ENCODE results near the gene CCT8.

CCT8 gene

DNA sequence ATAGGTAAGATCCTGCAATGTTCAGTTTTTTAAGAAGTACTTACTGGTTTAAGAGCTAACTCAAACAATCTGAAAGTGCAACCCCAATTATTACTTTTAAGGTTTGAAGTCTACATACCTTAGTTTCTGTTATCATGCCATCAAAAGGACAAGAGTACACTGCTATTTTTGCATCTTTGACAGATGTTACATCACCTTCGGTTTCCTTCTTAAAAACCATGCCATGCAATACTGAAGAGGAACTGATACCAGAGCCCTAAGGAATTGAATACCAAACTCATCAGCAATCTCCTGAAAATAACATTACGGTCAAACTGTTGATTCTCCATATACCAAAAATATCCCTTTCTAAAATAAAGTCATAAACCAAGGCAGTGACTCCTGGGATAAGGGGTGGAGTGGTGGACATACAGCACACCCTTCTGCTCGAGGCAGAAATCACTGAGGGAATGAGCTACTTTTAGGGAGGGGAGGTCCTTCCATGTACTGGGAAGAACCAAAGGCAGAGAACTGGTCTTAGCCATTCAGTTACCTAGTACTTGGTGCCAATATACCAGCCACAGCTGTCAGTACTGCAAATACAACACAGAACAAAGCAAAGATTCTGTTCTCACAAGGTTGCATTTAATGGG is 8.5 kb downstream of the CCT8 start:
- CTCF ChIA-PET = no interaction called here
- no peak overlapping the region for H3K27ac ChIP-seq
- POLR2A ChIA-PET (ENCODE audit: low non-redundant PET) = no interaction called here
- TF ChIP-seq, protein P1, sequence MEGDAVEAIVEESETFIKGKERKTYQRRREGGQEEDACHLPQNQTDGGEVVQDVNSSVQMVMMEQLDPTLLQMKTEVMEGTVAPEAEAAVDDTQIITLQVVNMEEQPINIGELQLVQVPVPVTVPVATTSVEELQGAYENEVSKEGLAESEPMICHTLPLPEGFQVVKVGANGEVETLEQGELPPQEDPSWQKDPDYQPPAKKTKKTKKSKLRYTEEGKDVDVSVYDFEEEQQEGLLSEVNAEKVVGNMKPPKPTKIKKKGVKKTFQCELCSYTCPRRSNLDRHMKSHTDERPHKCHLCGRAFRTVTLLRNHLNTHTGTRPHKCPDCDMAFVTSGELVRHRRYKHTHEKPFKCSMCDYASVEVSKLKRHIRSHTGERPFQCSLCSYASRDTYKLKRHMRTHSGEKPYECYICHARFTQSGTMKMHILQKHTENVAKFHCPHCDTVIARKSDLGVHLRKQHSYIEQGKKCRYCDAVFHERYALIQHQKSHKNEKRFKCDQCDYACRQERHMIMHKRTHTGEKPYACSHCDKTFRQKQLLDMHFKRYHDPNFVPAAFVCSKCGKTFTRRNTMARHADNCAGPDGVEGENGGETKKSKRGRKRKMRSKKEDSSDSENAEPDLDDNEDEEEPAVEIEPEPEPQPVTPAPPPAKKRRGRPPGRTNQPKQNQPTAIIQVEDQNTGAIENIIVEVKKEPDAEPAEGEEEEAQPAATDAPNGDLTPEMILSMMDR (conservative IDR thresholded peaks at IDR 0.05; ENCODE audit: low read depth) = no peak
- DNase-seq (ENCODE audit: low spot score) = no peak

GRCh38 chr21:29056538-29057050 is 16.9 kb downstream of the CCT8 start:
- no peak for DNase-seq (ENCODE audit: low spot score)
- POLR2A ChIA-PET (ENCODE audit: low non-redundant PET) = no interaction called here
- TF ChIP-seq, protein P1 (conservative IDR thresholded peaks at IDR 0.05; ENCODE audit: low read depth) = no peak
- no peak overlapping the region for H3K27ac ChIP-seq
- CTCF ChIA-PET = interaction anchor here (0.7 kb wide), 1 partner anchor 13 kb away, joined by 3 read pairs; no protein-coding TSS in a partner anchor

DNA sequence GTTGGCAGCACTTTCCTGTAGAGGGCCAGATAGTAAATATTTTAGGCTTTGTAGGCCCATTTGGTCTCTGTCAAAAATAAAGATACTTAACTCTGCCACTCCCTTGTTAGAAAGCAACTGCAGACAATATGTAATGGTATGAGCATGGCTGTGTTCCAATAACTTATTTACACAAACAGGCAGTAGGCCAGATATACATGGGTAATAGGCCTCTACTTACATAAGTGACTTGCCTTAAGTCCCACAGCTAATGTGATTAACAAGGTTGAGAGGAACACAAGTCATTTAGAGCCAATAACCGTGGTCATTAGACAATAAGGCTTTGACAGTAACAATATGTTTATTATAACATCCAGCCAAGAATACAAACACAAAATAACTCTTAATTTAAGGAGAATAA is 17.4 kb downstream of the CCT8 start:
- H3K27ac ChIP-seq = no peak overlapping the region
- TF ChIP-seq, protein P1 (conservative IDR thresholded peaks at IDR 0.05; ENCODE audit: low read depth) = no peak
- ChIA-PET POLR2A (ENCODE audit: low non-redundant PET) (no interaction called here), CTCF (interaction anchor here (0.7 kb wide), 1 partner anchor 14 kb away, joined by 3 read pairs; no protein-coding TSS in a partner anchor)
- DNase-seq (ENCODE audit: low spot score) = no peak

- no peak overlapping the region for H3K27ac ChIP-seq
- CTCF ChIA-PET = no interaction called here
- TF ChIP-seq, protein P1 (conservative IDR thresholded peaks at IDR 0.05; ENCODE audit: low read depth) = no peak
- no peak for DNase-seq (ENCODE audit: low spot score)
- POLR2A ChIA-PET (ENCODE audit: low non-redundant PET) = no interaction called here
Measured at GRCh38 chr21:29055080-29055479, 18.4 kb downstream of the CCT8 start.

DNA sequence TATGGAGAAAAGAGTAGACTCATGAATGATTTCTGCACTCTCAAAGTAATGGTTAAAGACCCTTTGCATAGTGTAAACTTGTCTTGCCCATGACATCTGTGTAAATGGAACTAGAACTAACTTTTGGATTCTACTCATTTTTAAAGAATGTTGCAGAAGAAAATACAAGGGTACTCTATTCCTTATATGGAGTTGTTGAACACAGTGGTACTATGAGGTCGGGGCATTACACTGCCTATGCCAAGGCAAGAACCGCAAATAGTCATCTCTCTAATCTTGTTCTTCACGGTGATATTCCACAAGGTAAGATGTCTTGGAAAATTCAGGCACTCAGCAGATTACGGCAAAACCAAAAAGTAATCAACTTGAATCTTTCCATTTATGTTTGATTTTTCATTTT is 19.8 kb downstream of the CCT8 start:
- H3K27ac ChIP-seq = no peak overlapping the region
- DNase-seq (ENCODE audit: low spot score) = no peak
- CTCF ChIA-PET = no interaction called here
- POLR2A ChIA-PET (ENCODE audit: low non-redundant PET) = no interaction called here
- TF ChIP-seq, protein P1 (conservative IDR thresholded peaks at IDR 0.05; ENCODE audit: low read depth) = no peak

DNA sequence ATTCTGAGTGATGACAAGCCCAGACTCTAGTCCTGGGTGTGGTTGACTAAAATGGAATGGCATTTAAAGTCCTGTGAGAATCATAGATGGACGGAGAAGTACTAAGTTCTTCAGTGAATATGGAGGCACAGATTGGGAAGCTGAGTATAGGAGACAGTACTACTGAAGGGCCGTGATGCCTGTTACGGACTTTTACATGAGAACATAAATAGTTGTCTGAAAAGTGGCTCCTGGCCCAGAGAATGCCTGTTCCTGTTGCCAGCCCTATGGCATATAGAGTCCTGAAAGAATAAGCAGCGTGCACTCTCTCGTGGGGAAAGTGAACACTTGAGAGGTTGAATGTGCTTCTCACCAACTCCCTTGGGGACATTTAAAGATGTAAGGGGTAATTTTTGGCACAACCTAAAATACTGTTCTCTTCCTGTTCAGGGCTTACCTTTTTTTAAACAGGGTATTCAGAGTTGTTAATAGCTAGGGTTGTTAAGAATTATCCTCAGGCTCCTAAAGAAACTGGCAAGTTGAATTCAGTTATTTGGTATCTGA is 20.4 kb downstream of the CCT8 start:
- ChIA-PET POLR2A (ENCODE audit: low non-redundant PET) (no interaction called here), CTCF (interaction anchor here (0.5 to 1.2 kb wide), 2 partner anchors 10 to 17 kb away, joined by 3 to 4 read pairs; no protein-coding TSS in a partner anchor)
- no peak for DNase-seq (ENCODE audit: low spot score)
- H3K27ac ChIP-seq = no peak overlapping the region
- TF ChIP-seq, protein P1 (conservative IDR thresholded peaks at IDR 0.05; ENCODE audit: low read depth) = no peak
